Posterior vena cava (tissue), 2 donors: Measurements from ENCODE around the gene C22orf23. TPM values are rescaled to one million over a fixed set of nuclear protein-coding genes. Genes with fewer than 3 reads are reported as not detected.

Source experiments
- DNase-seq: peaks from one replicate; pipeline ENCODE4 v3.0.0-alpha.2; 2020; ENCODE audit warnings: low spot score
- intact Hi-C, 2 donors: fragments of 100-400 bp; cut with DNase I; formaldehyde crosslinking; loops; one replicate each; pipeline versions ENCODE4 v1.14.1 to v1.14.2; 2022 to 2023
- microRNA-seq, 2 donors: library from miRNA; unstranded; fragments of <30 nt; microRNA quantifications; one replicate each; pipeline ENCODE4 v1.2.0, GENCODE V29; 2020 to 2021; ENCODE audit warnings: borderline microRNAs expressed in 2 of 2
- total RNA-seq, 2 donors: library from RNA; stranded (reverse); fragmentation: NEBNext Ultra II Directional; extraction: Animal tissue kit (Norgen Biotek cat#: 25700); gene quantifications; one replicate each; pipeline ENCODE4 v1.2.1, GENCODE V29; 2021
- donor health status: DM: yes; HTN: yes; CAD: no.
- donor health status: DM: yes; HTN: yes; CAD: no.

Gene C22orf23
- total RNA-seq, 2 donors from 2014 or later = 0.32 to 0.33 TPM

DNA sequence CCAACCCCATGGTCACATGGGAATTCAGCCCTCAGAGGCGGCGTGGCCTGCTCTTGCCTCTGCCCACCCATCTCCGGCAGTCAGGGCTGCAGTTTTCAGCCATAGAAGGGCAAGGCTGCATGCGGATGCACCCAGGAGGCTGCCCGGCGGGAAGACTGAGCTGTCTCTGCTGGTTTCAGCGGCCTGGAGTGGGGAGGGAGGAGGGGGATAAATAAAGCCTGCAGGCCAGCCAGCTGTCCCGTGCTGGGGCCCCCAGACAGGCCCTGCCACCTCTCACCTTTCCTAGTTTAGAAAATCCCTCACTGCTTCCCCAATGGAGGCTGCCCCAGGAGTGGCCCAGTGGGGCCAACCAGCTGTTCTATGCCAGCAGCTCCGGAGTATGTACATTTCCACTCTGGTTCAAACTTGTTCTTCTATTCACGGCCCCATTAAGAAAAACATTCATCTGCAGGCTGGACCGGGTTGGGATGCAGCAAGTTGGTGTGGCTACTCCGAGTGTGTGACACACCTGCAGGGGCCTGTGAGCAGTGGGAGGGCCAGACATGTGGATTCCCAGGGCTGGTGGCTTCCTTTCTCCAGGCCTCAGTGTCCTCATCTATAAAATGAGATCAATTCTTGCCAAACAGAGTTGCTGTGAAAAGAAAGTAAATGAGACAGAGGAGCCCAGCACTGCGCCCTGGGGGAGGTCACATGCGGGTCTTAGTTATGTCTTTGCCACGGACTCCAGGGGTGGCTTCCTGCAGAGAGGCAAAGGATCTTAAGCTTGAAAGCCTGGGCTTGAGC is 42.3 kb downstream of the C22orf23 start:
- intact Hi-C loops = no loop called here
- no peak for DNase-seq

DNA sequence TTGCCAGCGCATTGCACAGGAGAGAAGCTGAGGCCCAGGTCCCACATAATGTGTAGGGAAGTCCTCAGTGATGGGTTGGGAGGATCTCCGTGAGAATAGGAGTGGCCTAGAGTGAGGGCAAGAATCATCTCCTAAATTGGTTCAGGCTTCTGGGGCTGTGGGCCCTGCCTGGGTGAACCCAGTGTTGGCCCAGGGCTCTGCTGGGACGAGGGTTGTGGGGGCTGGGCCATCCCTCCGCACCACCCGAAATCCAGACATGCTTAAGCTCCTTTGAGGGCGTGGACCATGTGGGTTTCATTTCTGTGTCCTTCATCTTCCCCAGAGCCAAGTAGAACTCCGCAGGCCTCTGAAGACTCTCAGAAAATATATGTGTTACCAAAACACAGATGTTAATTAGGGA is 43.6 kb downstream of the C22orf23 start:
- intact Hi-C loops = no loop called here
- DNase-seq = no peak

DNA sequence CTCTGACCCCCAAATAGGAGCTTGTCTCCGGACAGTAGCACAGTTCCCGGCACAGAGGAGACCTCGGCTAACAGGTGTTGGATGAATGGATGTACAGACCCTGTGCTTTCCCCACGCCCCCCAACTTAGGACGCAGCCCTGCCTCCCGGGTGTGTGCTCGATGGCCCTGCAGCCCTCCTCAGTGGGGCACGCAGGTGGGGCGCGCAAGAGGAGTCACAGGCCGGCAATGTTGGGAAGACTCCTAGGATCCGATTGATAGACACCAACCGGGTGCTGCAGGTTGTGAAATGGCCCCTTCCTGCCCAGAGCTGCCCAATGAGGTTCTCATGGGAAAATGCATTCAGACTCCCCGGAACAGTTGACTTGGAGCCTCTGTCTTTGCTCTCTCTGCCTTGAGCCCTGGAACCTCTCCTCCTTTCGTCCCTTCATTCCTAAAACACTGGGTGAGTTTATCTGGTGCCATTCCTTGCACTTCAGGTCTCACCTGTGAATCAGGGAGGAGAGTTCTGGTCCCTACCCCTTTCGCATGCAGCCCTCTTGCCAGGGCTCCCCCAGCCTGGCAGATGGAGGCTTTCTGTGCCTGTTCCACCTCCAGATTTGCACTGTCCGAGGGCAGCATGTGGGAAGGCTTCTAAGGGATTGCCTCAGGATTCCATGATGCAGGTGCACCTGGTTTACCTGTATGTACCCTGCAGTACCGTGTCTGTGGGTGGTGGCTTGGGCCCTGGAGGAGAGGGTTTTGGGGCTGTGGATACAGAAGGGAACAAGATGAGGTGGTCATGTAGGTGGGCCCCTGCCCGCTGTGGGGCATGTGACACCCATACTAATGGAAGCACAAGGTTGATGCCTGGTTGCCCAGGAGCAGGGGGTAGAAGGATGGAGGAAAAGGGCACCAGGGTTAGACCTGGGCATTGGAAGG is 46.1 kb downstream of the C22orf23 start:
- intact Hi-C loops = no loop called here
- DNase-seq = no peak

DNA sequence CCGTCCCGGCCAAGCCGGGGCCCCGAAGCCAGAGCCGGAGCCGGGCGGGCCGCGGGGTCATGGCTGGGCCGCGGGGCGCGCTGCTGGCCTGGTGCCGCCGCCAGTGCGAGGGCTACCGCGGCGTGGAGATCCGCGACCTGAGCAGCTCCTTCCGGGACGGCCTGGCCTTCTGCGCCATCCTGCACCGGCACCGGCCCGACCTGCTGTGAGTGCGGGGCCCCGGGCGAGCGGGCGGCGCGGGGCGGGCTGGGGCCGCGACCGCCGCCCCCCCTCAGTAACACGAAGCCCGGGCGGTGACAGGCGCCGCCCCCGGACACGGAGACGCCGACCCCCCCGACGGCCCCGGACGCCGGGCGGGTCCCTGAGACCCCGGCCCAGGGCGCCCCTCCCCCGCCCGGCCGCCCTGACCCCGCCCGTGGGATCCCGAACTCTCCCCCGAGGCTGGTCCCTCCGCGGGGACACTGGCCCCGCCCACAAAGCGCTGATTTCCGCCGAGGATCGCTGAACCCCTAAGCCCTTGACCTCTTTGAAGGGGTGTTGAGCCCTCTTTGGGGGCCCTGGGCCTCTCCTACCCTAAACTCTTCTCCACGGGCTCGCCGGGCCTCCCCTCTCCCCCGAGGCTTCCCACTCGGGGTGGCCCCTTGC is 46.9 kb downstream of the C22orf23 start:
- no peak for DNase-seq
- intact Hi-C loops = no loop called here

DNA sequence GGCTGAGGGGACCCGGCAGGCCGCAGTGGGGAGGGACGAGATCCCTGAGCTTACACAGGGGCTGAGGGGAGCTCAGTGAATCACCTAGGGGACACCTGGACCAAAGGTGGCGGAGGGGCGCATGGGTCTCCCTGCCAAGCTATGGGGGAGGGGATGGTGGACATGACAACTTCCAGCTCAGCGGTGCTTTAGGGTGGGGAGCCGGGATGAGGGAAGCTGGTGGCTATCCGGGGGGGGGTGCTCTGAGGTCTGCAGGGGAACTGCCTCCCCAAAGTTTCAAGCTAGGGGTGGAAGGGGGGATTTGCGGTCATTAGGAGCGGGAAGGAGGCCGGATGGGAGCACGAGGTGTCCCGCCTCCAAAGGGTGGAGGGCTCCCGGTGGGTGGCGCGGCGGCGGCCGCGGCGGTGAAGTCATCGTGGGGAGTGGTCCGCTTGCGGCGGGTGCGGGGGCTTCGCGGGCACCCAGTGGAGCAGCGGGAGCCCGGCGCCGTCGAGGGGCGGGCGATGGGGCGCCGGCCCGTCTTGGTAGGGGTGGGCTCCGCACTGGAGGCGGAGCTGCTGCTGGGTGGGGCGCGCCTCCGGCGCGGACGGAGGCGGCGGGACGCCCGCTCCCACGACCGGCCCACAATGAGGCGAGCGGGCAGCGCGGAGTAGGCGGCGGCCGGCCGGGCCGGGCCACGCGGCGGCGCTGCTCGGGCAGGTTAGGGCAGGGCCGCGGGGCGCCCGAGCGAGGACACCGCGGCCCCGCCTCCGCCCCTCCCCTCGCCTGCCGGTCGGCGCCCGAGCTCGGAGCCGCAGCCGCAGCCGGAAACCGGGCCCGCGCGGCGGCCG is 47.7 kb downstream of the C22orf23 start, which contains the start of gene MICALL1:
MICALL1 (plus strand) TSS at position 764 of the 830 bp plus-strand sequence. CDS start 126 bp downstream, outside the sequence.
- no peak for DNase-seq
- intact Hi-C loops = no loop called here

DNA sequence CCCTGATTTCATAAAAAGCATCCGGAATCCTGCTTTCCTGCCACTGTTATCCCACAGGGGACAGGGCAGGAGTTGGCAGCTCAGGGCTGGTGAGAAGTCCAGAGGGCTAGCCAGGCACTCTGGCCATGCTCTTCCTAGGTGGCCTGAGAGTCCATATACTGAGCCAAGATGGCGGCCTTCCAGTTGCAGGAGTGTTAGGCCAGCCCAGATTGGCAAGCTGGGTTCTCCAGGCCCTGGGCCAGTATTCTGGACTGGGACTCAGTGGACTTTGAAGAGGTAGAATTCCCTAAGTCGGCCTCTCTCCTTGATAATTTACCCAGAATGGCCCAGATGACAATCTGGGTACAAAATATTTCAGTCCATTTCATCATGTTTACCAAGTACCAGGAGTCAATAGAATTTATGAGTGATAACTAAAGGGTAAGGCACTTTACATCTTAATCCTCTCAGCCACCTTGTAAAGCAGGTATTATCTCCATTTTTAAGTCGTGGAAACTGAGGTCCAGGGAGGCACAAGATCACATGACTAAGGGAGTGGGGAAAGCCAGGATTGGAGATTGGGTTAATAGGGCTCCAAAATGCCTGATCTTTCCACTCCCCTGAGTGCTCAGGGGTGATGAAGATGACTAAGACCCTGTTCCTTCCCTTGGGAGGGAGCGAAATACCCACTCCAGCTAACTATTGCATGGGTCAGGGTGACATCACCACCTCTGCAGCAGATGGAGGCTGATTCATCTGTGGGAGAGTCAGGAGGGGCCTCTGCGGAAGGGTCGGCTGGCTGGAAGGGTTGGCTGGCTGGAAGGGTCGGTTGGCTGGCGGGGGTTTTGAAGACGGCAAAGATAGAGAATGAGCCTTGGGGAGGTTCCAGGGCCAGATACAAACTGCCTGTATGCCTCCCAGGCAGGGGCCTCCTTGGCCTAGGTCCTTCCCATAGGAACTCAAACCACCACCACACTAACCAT is 48.5 kb downstream of the C22orf23 start:
- intact Hi-C loops = no loop called here
- peak; percentile 89 for DNase-seq

DNA sequence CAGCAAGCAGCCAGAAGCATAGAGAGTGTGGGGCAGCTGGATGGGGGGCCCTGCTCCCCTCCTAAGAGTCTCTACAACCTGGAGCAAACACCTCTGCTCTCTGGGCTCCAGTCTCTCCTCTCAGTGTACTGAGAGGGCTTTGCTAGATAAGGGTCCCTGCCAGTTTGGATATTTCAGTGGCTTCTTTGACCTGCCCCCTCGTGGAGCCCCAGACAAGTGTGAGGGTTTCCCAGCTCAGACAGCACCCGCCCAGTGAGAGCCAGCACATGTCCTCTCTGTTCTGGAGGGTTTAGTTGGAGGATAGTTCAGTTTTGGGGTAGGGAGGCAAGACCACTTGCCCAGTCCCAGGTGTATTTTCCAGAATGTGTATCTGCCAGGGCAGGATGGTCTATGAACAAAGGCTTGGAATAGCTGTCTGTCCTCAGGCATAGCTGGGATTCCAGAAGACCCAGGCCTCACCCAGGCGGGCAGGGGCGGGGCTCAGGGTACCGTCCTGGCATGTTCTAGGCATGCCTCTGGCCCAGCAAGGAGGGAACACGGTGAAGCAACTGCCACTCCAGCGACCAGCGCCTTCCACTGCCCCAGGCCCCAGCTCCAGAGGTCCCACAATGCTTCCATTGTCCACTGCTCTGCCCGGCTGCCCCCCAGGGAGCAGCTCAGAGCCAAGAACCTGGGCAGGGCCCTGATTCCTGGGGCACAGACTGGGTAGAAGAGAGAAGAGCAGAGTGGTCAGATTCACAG is 54.8 kb downstream of the C22orf23 start:
- DNase-seq = no peak
- intact Hi-C loops = no loop called here

DNA sequence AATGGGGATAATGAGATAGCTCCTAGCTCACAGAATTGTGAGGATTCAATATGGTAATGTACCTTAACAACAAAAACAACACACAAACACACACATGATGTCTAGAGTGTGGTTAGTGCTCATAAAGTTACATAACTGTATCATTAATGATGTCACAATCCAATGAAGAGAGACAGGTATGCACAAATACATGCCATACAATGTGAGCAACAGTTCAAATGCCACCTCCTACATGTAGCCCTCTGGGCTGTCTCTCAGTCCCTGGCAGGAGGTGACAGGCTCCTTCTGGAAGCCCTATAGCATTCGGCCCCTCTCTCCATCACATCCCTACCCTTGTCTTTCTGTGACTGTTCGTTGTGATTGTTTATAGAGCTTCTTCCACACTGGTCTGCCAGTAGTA is 55.6 kb downstream of the C22orf23 start:
- no peak for DNase-seq
- intact Hi-C loops = no loop called here

DNA sequence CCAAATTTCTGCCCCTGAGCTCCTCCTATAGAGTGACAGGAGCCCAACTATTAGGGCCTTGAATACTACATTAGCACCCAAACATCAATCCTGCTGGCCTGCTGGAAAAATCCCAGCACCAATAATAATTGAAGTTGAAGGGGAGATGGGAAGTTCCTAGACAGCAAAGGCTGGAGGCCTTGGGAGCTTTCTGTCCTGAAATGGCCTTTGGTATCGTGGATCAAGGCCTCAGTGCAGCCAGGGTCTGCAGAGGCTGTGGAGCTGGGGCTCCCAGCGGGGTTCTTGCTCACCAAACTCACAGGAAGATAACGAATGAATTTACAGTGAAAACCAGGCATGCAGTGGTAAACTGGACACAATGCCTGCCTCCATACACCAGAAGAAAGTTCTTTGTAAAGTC is 56.5 kb downstream of the C22orf23 start:
- intact Hi-C loops = no loop called here
- no peak for DNase-seq

DNA sequence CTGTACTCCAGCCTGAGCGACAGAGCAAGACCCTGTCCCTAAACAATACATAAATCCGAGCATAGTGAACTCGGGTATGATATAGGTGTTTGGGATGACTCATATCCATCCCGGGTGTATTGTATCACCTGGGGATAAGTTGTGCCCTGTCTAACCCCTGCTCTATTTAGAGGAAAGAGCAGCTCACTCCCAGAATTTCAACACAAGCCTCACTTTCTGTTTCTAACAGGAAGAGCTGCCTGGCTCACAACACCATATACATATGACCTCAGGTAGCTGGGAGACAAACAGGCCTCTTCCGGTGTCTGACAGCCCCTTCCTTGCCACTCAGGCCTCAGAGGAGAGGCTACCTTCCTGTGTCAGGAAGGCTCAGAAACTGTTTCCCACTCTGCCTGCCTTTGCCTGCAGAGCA is 57.2 kb downstream of the C22orf23 start:
- DNase-seq = no peak
- intact Hi-C loops = no loop called here

DNA sequence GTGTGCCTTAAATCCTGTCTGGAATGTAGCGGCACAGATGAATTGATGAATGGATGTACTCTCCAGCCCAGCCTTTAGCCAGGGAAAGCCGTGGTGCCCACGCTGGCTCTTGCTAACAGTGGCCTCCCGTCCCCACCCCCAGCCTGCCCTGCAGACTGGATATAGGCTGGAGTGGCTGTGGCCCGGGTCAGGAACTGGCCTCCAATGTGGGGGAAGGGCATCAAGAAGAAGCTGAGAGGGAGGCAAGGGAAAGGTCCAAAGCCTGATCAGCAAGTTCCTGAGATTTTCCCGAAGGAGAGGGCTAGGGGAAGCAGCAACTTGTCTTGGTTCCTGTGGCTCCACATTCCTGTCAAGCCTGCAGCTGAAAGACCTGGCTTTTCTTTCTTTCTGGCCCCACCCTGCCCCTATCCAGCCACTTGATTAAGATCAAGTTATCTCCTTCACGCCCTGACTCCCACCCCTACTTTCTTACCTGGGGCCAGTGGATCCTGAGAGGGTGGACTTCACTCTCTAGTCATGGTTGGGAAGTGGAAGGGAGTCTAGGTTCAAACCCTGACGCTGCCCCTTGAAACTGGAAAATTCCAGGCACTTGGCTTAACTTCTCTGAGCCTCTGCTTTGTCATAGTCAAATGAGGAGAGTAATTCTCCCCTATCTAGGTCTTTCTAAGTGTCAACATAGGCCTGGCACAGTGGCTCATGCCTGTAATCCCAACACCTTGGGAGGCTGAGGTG is 58.3 kb downstream of the C22orf23 start:
- DNase-seq = no peak
- intact Hi-C loops = no loop called here

DNA sequence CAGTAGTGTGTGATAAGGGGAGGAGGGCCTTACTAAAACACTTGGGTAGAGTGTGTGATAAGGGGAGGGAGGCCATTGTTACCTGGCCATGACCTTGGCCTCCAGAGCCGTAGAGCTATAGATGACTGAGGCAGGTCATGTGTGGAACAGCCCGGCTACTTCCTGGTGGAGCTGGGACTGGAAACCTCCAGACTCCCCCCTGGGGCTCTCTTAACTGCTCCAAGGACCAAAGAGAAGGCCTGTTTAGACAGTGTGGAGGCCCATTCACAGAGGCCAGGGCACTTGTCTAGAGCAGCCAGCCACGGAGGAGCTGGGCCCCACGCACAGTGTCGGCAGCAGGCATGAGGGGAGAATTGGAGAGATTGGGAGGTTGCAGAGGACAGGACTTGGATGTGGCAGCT is 59.8 kb downstream of the C22orf23 start:
- intact Hi-C loops = no loop called here

More for the DNA sequence above, 59.8 kb downstream of the C22orf23 start:
- DNase-seq = no peak

Small RNA genes within 50 kb of the gene (microRNA-seq; reads per million reads assigned to microRNA genes)
- 0 reads per million in 2 donors for gene MIR4534
- 0.52 to 0.97 reads per million in 2 donors for gene MIR6820

Other genes with a start within 250 kb of the C22orf23 start
- 1 to 10 TPM; 3.3 to 6.2 TPM for gene GCAT, start 145.7 kb downstream of the C22orf23 start, total RNA-seq
- gene GALR3, start 130.2 kb downstream of the C22orf23 start, total RNA-seq = not detected
- gene ANKRD54, start 109.3 kb downstream of the C22orf23 start, total RNA-seq = 10 to 100 TPM; 13.3 to 15.1 TPM
- 100 to 1,000 TPM; 260 to 267 TPM for gene EIF3L, start 104.2 kb downstream of the C22orf23 start, total RNA-seq
- gene MICALL1, start 47.3 kb downstream of the C22orf23 start, total RNA-seq = 10 to 100 TPM; 77.0 to 80.8 TPM
- 10 to 100 TPM; 46.5 to 60.2 TPM for gene POLR2F, start 98 bp upstream of the C22orf23 start, total RNA-seq
- 1 to 10 TPM in 1 of 2 donors, under 1 TPM in 1; 0.32 to 1.6 TPM for gene SOX10, start 31.0 kb upstream of the C22orf23 start, total RNA-seq
- gene PICK1, start 103.8 kb upstream of the C22orf23 start, total RNA-seq = 10 to 100 TPM; 15.7 to 17.5 TPM
- gene SLC16A8, start 130.6 kb upstream of the C22orf23 start, total RNA-seq = under 1 TPM; 0.51 to 0.57 TPM
- gene BAIAP2L2, start 157.1 kb upstream of the C22orf23 start, total RNA-seq = under 1 TPM; 0.24 to 0.37 TPM
- 10 to 100 TPM; 13.7 to 14.3 TPM for gene PLA2G6, start 228.2 kb upstream of the C22orf23 start, total RNA-seq
- gene MAFF, start 248.4 kb upstream of the C22orf23 start, total RNA-seq = 10 to 100 TPM; 22.1 to 72.7 TPM